MCF 10A (cell line): ENCODE results near the gene GNAO1. TPM values are rescaled to one million over a fixed set of nuclear protein-coding genes. Genes with fewer than 3 reads are reported as not detected.

Experiments used
- BruUV-seq: library from RNA; stranded (reverse); fragments of 400-500 nt; replicated peaks from 2 replicates; lab custom pipeline; 2021; lab: Mats Ljungman, UMichigan
- CTCF ChIA-PET: fragments of 300-600 bp; sonication (Branson Sonifier 250); formaldehyde crosslinking; extraction: SDS; loops from one replicate; lab custom pipeline; 2021; ENCODE audit warnings: antibody characterized with exemption, inconsistent platforms; lab: Yijun Ruan, JAX
- POLR2A ChIA-PET: fragments of 300-600, 350-650 bp; sonication (Branson Sonifier 250); formaldehyde crosslinking; extraction: SDS; loops from one replicate; lab custom pipeline; 2020; ENCODE audit warnings: antibody characterized with exemption, inconsistent platforms; lab: Yijun Ruan, JAX
- DNase-seq: peaks from one replicate; pipeline ENCODE4 v3.0.0-alpha.2; 2018; ENCODE audit not compliant: unreplicated experiment
- H3K27ac Mint-ChIP-seq: one replicate; pipeline ENCODE4 v1.8.0; 2022; ENCODE audit warnings: mild to moderate bottlenecking, low read depth, mixed read lengths; ENCODE audit not compliant: unreplicated experiment
- H3K27me3 Mint-ChIP-seq: one replicate; pipeline ENCODE4 v1.8.0; 2022; ENCODE audit warnings: mixed read lengths; ENCODE audit not compliant: insufficient read depth, unreplicated experiment
- H3K36me3 Mint-ChIP-seq: one replicate; pipeline ENCODE4 v1.8.0; 2022; ENCODE audit warnings: mild to moderate bottlenecking, moderate library complexity, mixed read lengths; ENCODE audit not compliant: insufficient read depth, unreplicated experiment
- H3K4me1 Mint-ChIP-seq: one replicate; pipeline ENCODE4 v1.8.0; 2022; ENCODE audit warnings: mixed read lengths; ENCODE audit not compliant: insufficient read depth, unreplicated experiment
- H3K4me3 Mint-ChIP-seq: one replicate; pipeline ENCODE4 v1.8.0; 2022; ENCODE audit warnings: mild to moderate bottlenecking, moderate library complexity, mixed read lengths; ENCODE audit not compliant: unreplicated experiment
- H3K9me3 Mint-ChIP-seq: one replicate; pipeline ENCODE4 v1.8.0; 2022; ENCODE audit warnings: mixed read lengths; ENCODE audit not compliant: unreplicated experiment
- intact Hi-C: fragments of 100-400 bp; cut with micrococcal nuclease; formaldehyde crosslinking; loops from 2 replicates; pipeline ENCODE4 v1.14.1; 2022
- total RNA-seq: library from RNA; stranded (reverse); gene quantifications from 2 replicates; pipeline ENCODE4 v1.2.3, GENCODE V29; 2022
- TF ChIP-seq, protein P1 (sequence below): fragments of 200-600 bp; IDR thresholded peaks from one replicate; pipeline ENCODE4 v1.8.0; 2022; ENCODE audit warnings: antibody characterized with exemption, mild to moderate bottlenecking; ENCODE audit not compliant: unreplicated experiment

GNAO1 gene
- total RNA-seq, 1 experiment from 2014 or later, result 0.44 TPM

DNA sequence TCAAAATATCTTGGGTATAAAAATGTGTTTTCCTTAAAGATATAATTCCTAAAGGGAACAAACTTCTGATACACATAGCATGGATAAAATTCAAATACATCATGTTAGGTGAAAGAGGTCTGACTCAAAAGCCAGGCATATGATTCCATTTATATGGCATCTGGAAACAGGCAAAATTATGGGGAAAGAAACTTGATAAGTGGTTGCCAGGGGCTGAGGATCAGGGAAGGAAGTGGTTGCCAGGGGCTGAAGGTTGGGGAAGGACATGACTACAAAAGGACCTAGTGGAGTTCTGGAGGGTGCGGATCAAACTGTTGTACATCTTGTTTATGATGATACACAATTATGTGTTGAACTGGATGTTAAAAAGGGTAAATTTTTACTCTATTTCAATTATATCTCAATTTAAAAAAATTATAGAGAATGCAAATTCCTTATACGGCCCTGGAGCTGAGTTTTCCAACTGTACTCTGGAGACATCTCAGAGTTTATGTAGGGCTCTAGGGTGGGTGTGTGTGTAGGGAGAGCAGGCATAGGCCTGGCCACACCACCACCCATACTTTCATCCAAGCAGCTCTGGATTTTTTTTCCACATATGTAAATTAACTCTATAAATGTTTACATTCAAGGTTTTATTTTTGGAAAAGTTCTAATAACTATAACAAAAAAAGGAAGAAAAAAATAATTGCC lies 179.0 kb downstream of the GNAO1 start:
- no peak for DNase-seq
- intact Hi-C loops, result no loop called here
- ChIA-PET POLR2A (interaction anchor here (0.8 to 1.3 kb wide), 4 partner anchors 10 to 81 kb away, joined by 3 read pairs; partner anchors contain the start of genes NUDT21 and OGFOD1), CTCF (interaction anchor here (1.6 kb wide), 1 partner anchor 14 kb away, joined by 13 read pairs; no protein-coding TSS in a partner anchor)
- BruUV-seq, result no TSS peak
- Mint-ChIP-seq H3K4me3 (no peak overlapping the region), H3K4me1 (peaks cover 13% of the 10 kb centered on the region), H3K27me3 (no peaks in the 10 kb centered on the region), H3K36me3 (peaks cover 47% of the 10 kb centered on the region), H3K27ac (no peak overlapping the region), H3K9me3 (no peaks in the 10 kb centered on the region)
- TF ChIP-seq, protein P1, sequence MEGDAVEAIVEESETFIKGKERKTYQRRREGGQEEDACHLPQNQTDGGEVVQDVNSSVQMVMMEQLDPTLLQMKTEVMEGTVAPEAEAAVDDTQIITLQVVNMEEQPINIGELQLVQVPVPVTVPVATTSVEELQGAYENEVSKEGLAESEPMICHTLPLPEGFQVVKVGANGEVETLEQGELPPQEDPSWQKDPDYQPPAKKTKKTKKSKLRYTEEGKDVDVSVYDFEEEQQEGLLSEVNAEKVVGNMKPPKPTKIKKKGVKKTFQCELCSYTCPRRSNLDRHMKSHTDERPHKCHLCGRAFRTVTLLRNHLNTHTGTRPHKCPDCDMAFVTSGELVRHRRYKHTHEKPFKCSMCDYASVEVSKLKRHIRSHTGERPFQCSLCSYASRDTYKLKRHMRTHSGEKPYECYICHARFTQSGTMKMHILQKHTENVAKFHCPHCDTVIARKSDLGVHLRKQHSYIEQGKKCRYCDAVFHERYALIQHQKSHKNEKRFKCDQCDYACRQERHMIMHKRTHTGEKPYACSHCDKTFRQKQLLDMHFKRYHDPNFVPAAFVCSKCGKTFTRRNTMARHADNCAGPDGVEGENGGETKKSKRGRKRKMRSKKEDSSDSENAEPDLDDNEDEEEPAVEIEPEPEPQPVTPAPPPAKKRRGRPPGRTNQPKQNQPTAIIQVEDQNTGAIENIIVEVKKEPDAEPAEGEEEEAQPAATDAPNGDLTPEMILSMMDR, result no peak

DNA sequence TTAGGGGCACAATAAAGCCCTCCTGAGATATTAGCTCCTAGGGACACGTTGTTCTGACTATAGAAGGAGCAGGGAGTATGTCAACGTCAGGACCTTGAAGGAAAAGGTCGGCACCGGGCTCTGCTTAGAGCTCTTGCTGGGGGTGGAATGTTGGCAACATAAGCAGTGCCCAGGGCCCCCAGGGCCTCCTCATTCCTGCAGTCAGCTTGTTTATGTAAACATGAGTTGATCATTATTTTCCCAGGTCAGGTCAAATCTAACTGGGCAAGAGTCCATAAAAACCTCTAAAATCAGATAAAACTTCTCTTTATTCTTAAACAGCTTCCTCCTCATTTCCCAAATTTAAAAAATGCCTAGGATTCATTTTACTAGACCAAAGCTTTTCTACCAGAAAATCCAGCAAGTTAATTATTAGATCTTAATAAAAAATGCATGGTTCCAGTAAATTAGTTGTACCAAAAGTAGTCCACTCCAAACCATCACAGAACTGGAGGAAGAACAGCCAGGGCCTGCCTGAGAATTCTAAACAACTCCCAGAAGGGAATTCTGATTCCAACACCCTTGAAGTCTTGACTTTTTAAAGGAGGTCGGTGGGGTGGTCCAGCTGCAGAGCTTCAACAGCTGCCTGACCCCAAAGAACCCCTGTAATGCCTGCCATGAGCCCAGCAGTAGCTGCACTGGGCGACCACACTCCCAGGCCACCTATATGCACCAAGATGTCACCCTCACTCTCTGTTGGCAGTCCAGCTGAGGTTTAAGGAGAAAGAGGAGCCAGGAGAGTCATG lies 179.8 kb downstream of the GNAO1 start:
- BruUV-seq, result no TSS peak
- intact Hi-C loops, result no loop called here
- no peak overlapping the region for H3K27ac Mint-ChIP-seq
- no peaks in the 10 kb centered on the region for H3K9me3 Mint-ChIP-seq
- H3K4me3 Mint-ChIP-seq, result no peak overlapping the region
- peak; percentile 25 for DNase-seq
- TF ChIP-seq, protein P1, result no peak
- H3K36me3 Mint-ChIP-seq, result peaks cover 44% of the 10 kb centered on the region
- CTCF ChIA-PET, result interaction anchor here (1.6 kb wide), 1 partner anchor 15 kb away, joined by 13 read pairs; no protein-coding TSS in a partner anchor
- H3K4me1 Mint-ChIP-seq, result peaks cover 13% of the 10 kb centered on the region
- no peaks in the 10 kb centered on the region for H3K27me3 Mint-ChIP-seq
- POLR2A ChIA-PET, result interaction anchor here (0.8 to 1.2 kb wide), 4 partner anchors 11 to 80 kb away, joined by 3 read pairs; partner anchors contain the start of genes NUDT21 and OGFOD1

DNA sequence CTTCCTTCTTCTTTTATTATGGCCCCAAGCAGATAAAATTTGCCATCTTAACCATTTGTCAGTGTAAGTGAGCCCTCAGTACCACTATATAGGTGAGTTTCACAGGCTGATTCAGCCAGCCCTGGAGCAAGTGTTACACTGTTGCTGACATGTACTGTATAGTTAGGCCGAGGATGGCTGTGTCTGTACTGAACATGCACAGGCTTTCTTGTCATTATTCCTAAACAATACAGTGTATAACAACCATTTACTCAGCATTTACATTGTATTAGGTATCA lies 180.3 kb downstream of the GNAO1 start:
- ChIA-PET CTCF (interaction anchor here (1.6 kb wide), 1 partner anchor 15 kb away, joined by 13 read pairs; no protein-coding TSS in a partner anchor), POLR2A (interaction anchor here (1.2 kb wide), 2 partner anchors 18 to 55 kb away, joined by 3 read pairs; no protein-coding TSS in a partner anchor)
- TF ChIP-seq, protein P1, result no peak
- Mint-ChIP-seq H3K4me1 (peaks cover 13% of the 10 kb centered on the region), H3K9me3 (no peaks in the 10 kb centered on the region), H3K36me3 (peaks cover 44% of the 10 kb centered on the region), H3K27ac (no peak overlapping the region), H3K4me3 (no peak overlapping the region), H3K27me3 (no peaks in the 10 kb centered on the region)
- intact Hi-C loops, result no loop called here
- no peak for DNase-seq
- no TSS peak for BruUV-seq
